SJSA1 (cell line): Measurements from ENCODE around the gene TNFRSF25. TPM values are rescaled to one million over a fixed set of nuclear protein-coding genes. Genes with fewer than 3 reads are reported as not detected.
A peak's percentile ranks its signal among the peaks of the same experiment; 100 is the strongest.
"Not testable (repeated sequence)": the region's sequence is repeated elsewhere in the genome, so short reads cannot be mapped to it uniquely, and the experiment has no call there.

Source experiments
- DNase-seq, 2 experiments: peaks; one replicate each; pipeline ENCODE4 v3.0.0-alpha.2; 2015 to 2020; ENCODE audit warnings: low spot score in 2 of 2, low read depth in 1 of 2
- H3K27ac ChIP-seq: fragments of 250-450 bp; sonication (Bioruptor Pico); 2 replicates; pipeline ENCODE4 v1.5.1; 2020; ENCODE audit warnings: mild to moderate bottlenecking, moderate library complexity
- H3K27me3 ChIP-seq: fragments of 250-450 bp; sonication (Bioruptor Pico); replicated peaks from 2 replicates; pipeline ENCODE4 v1.5.1; 2020; ENCODE audit warnings: mild to moderate bottlenecking, moderate library complexity
- H3K36me3 ChIP-seq: fragments of 250-450 bp; sonication (Bioruptor Pico); 2 replicates; pipeline ENCODE4 v1.5.1; 2020; ENCODE audit warnings: mild to moderate bottlenecking
- H3K4me1 ChIP-seq: fragments of 250-450 bp; sonication (Bioruptor Pico); replicated peaks from 2 replicates; pipeline ENCODE4 v1.6.1; 2021; ENCODE audit warnings: mild to moderate bottlenecking
- H3K4me3 ChIP-seq: fragments of 250-450 bp; sonication (Bioruptor Pico); 2 replicates; pipeline ENCODE4 v1.5.1; 2020; ENCODE audit warnings: mild to moderate bottlenecking
- H3K9me3 ChIP-seq: fragments of 250-450 bp; sonication (Bioruptor Pico); replicated peaks from 2 replicates; pipeline ENCODE4 v1.5.1; 2020; ENCODE audit warnings: mild to moderate bottlenecking
- total RNA-seq: library from RNA; depleted of rRNA; stranded (reverse); fragments of >200 nt; shearing (Covaris generic); gene quantifications from 2 replicates; pipeline ENCODE4 v1.2.3, GENCODE V29; 2014

TNFRSF25 gene
- total RNA-seq, 1 experiment from 2014 or later = 0.32 TPM

GRCh38 chr1:6450943-6451373 lies 15.0 kb downstream of the TNFRSF25 start:
- Histone ChIP-seq H3K4me1 (no peaks in the 10 kb centered on the region), H3K9me3 (no peaks in the 10 kb centered on the region), H3K27me3 (peaks cover 50% of the 10 kb centered on the region), H3K36me3 (no peaks in the 10 kb centered on the region), H3K27ac (no peak overlapping the region), H3K4me3 (no peak overlapping the region)
- DNase-seq = no peak

- H3K9me3 ChIP-seq, H3K27ac ChIP-seq, H3K4me3 ChIP-seq, DNase-seq, H3K36me3 ChIP-seq, H3K4me1 ChIP-seq: not testable (repeated sequence)
- H3K27me3 ChIP-seq = peaks cover 47% of the 10 kb centered on the region
These were observed 15.5 kb downstream of the TNFRSF25 start for GRCh38 chr1:6450486-6450885.

- Histone ChIP-seq H3K4me3 (no peak overlapping the region), H3K4me1 (no peaks in the 10 kb centered on the region), H3K36me3 (no peaks in the 10 kb centered on the region), H3K9me3 (no peaks in the 10 kb centered on the region), H3K27me3 (peaks cover 43% of the 10 kb centered on the region), H3K27ac (no peak overlapping the region)
- no peak for DNase-seq
These were observed 15.9 kb downstream of the TNFRSF25 start for GRCh38 chr1:6450005-6450450.

GRCh38 chr1:6448749-6449631 lies 17.0 kb downstream of the TNFRSF25 start:
- no peak overlapping the region for H3K27ac ChIP-seq
- no peaks in the 10 kb centered on the region for H3K36me3 ChIP-seq
- H3K27me3 ChIP-seq = peaks cover 35% of the 10 kb centered on the region
- H3K9me3 ChIP-seq = no peaks in the 10 kb centered on the region
- no peak overlapping the region for H3K4me3 ChIP-seq
- no peaks in the 10 kb centered on the region for H3K4me1 ChIP-seq
- no peak for DNase-seq

GRCh38 chr1:6447818-6448748 lies 17.9 kb downstream of the TNFRSF25 start:
- Histone ChIP-seq H3K4me1 (no peaks in the 10 kb centered on the region), H3K9me3 (no peaks in the 10 kb centered on the region), H3K4me3 (no peak overlapping the region), H3K27me3 (peaks cover 31% of the 10 kb centered on the region), H3K36me3 (no peaks in the 10 kb centered on the region), H3K27ac (no peak overlapping the region)
- no peak for DNase-seq

GRCh38 chr1:6447016-6447817 lies 18.8 kb downstream of the TNFRSF25 start:
- Histone ChIP-seq H3K27ac (no peak overlapping the region), H3K4me1 (no peaks in the 10 kb centered on the region), H3K27me3 (peaks cover 25% of the 10 kb centered on the region), H3K9me3 (no peaks in the 10 kb centered on the region), H3K36me3 (no peaks in the 10 kb centered on the region), H3K4me3 (no peak overlapping the region)
- DNase-seq = no peak

GRCh38 chr1:6446665-6447015 lies 19.3 kb downstream of the TNFRSF25 start:
- no peak overlapping the region for H3K4me3 ChIP-seq
- DNase-seq = no peak
- H3K27ac ChIP-seq = no peak overlapping the region
- H3K4me1 ChIP-seq = no peaks in the 10 kb centered on the region
- no peaks in the 10 kb centered on the region for H3K36me3 ChIP-seq
- H3K27me3 ChIP-seq = peaks cover 25% of the 10 kb centered on the region
- H3K9me3 ChIP-seq = no peaks in the 10 kb centered on the region

GRCh38 chr1:6445929-6446328 lies 20.0 kb downstream of the TNFRSF25 start:
- not testable (repeated sequence) for H3K4me3 ChIP-seq, DNase-seq, H3K4me1 ChIP-seq, H3K36me3 ChIP-seq, H3K9me3 ChIP-seq, H3K27ac ChIP-seq
- H3K27me3 ChIP-seq = peaks cover 25% of the 10 kb centered on the region

GRCh38 chr1:6445062-6445763 lies 20.8 kb downstream of the TNFRSF25 start:
- Histone ChIP-seq H3K4me1 (no peaks in the 10 kb centered on the region), H3K27ac (no peak overlapping the region), H3K36me3 (no peaks in the 10 kb centered on the region), H3K27me3 (peaks cover 20% of the 10 kb centered on the region), H3K4me3 (no peak overlapping the region), H3K9me3 (no peaks in the 10 kb centered on the region)
- peak in 1 of 2 experiments; percentile 63 for DNase-seq

GRCh38 chr1:6444377-6444776 lies 21.6 kb downstream of the TNFRSF25 start:
- Histone ChIP-seq H3K36me3 (no peaks in the 10 kb centered on the region), H3K9me3 (no peaks in the 10 kb centered on the region), H3K27me3 (peaks cover 15% of the 10 kb centered on the region), H3K4me3 (no peak overlapping the region), H3K27ac (no peak overlapping the region), H3K4me1 (no peaks in the 10 kb centered on the region)
- no peak for DNase-seq

- no peaks in the 10 kb centered on the region for H3K9me3 ChIP-seq
- no peaks in the 10 kb centered on the region for H3K4me1 ChIP-seq
- H3K36me3 ChIP-seq = no peaks in the 10 kb centered on the region
- peaks cover 18% of the 10 kb centered on the region for H3K27me3 ChIP-seq
- DNase-seq = no peak
- no peak overlapping the region for H3K27ac ChIP-seq
- H3K4me3 ChIP-seq = no peak overlapping the region
These were observed 22.4 kb downstream of the TNFRSF25 start for GRCh38 chr1:6443339-6444115.

GRCh38 chr1:6441586-6441985 lies 24.4 kb downstream of the TNFRSF25 start:
- H3K36me3 ChIP-seq = no peaks in the 10 kb centered on the region
- H3K9me3 ChIP-seq = no peaks in the 10 kb centered on the region
- no peak for DNase-seq
- H3K4me3 ChIP-seq = no peak overlapping the region
- peaks cover 5% of the 10 kb centered on the region; the same call in 1 of the 2 replicates for H3K27me3 ChIP-seq
- H3K4me1 ChIP-seq = no peaks in the 10 kb centered on the region
- H3K27ac ChIP-seq = no peak overlapping the region
